GM10266 (cell line): ENCODE measurements around the gene USP4.
A peak's percentile ranks its signal among the peaks of the same experiment; 100 is the strongest.

Experiments used
- DNase-seq: peaks from one replicate; pipeline ENCODE4 v3.0.0; 2012; ENCODE audit errors: extremely low spot score
- CTCF ChIP-seq: IDR thresholded peaks from 2 replicates; pipeline ENCODE4 v1.5.1; 2012; ENCODE audit warnings: mild to moderate bottlenecking, low read depth; ENCODE audit not compliant: control insufficient read depth, insufficient read depth; ENCODE audit errors: missing control alignments

The USP4 gene

GRCh38 chr3:49339941-49340800 is at the start of gene USP4:
Gene USP4, minus strand, starts transcription at chr3:49340053. Its CDS starts 29 bp downstream, at chr3:49340024.
- peak; percentile 92 for DNase-seq
- peak; percentile 70 for TF ChIP-seq CTCF

- DNase-seq: no peak
- TF ChIP-seq CTCF: no peak
Observed at GRCh38 chr3:49389297-49389696, 49.4 kb upstream of the USP4 start.

GRCh38 chr3:49388289-49388820 is 48.5 kb upstream of the USP4 start:
- no peak for TF ChIP-seq CTCF
- DNase-seq: no peak

GRCh38 chr3:49387721-49388120 is 47.9 kb upstream of the USP4 start:
- TF ChIP-seq CTCF: no peak
- DNase-seq: no peak

- no peak for DNase-seq
- TF ChIP-seq CTCF: no peak
Observed at GRCh38 chr3:49386056-49386756, 46.4 kb upstream of the USP4 start.

- DNase-seq: no peak
- TF ChIP-seq CTCF: no peak
Observed at GRCh38 chr3:49385617-49386016, 45.8 kb upstream of the USP4 start.
